Osteocyte (in vitro differentiated cells): ENCODE measurements around the gene OR4D1. TPM values are rescaled to one million over a fixed set of nuclear protein-coding genes. Genes with fewer than 3 reads are reported as not detected.

ENCODE experiments used
- DNase-seq: peaks from one replicate; pipeline ENCODE4 v3.0.0; 2021; ENCODE audit warnings: mixed read lengths; ENCODE audit not compliant: unreplicated experiment; ENCODE audit errors: extremely low spot score
- H3K27ac Mint-ChIP-seq: one replicate; pipeline ENCODE4 v1.8.0; 2021; ENCODE audit warnings: mild to moderate bottlenecking, mixed read lengths; ENCODE audit not compliant: unreplicated experiment
- H3K27me3 Mint-ChIP-seq: one replicate; pipeline ENCODE4 v1.8.0; 2021; ENCODE audit warnings: mixed read lengths; ENCODE audit not compliant: unreplicated experiment
- H3K36me3 Mint-ChIP-seq: one replicate; pipeline ENCODE4 v1.8.0; 2021; ENCODE audit warnings: mixed read lengths; ENCODE audit not compliant: unreplicated experiment
- H3K4me1 Mint-ChIP-seq: one replicate; pipeline ENCODE4 v1.8.0; 2021; ENCODE audit warnings: mixed read lengths; ENCODE audit not compliant: unreplicated experiment
- H3K4me3 Mint-ChIP-seq: one replicate; pipeline ENCODE4 v1.8.0; 2021; ENCODE audit warnings: mild to moderate bottlenecking, moderate library complexity, mixed read lengths; ENCODE audit not compliant: unreplicated experiment
- H3K9me3 Mint-ChIP-seq: one replicate; pipeline ENCODE4 v1.8.0; 2021; ENCODE audit warnings: mixed read lengths; ENCODE audit not compliant: unreplicated experiment
- total RNA-seq: library from RNA; stranded (reverse); gene quantifications from 2 replicates; pipeline ENCODE4 v1.2.1, GENCODE V29; 2021
- TF ChIP-seq, protein P1 (sequence below): fragments of 200-600 bp; sonication (generic); IDR thresholded peaks from 2 replicates; pipeline ENCODE4 v1.5.0; 2021; ENCODE audit warnings: antibody characterized with exemption, mild to moderate bottlenecking, moderate library complexity

OR4D1 gene
- total RNA-seq, 1 donor from 2014 or later: 0.11 TPM

- H3K4me1 Mint-ChIP-seq: no peaks in the 10 kb centered on the region
- no peak overlapping the region for H3K4me3 Mint-ChIP-seq
- peaks cover 7% of the 10 kb centered on the region for H3K27me3 Mint-ChIP-seq
- no peaks in the 10 kb centered on the region for H3K36me3 Mint-ChIP-seq
- no peak overlapping the region for H3K27ac Mint-ChIP-seq
- TF ChIP-seq, protein P1, sequence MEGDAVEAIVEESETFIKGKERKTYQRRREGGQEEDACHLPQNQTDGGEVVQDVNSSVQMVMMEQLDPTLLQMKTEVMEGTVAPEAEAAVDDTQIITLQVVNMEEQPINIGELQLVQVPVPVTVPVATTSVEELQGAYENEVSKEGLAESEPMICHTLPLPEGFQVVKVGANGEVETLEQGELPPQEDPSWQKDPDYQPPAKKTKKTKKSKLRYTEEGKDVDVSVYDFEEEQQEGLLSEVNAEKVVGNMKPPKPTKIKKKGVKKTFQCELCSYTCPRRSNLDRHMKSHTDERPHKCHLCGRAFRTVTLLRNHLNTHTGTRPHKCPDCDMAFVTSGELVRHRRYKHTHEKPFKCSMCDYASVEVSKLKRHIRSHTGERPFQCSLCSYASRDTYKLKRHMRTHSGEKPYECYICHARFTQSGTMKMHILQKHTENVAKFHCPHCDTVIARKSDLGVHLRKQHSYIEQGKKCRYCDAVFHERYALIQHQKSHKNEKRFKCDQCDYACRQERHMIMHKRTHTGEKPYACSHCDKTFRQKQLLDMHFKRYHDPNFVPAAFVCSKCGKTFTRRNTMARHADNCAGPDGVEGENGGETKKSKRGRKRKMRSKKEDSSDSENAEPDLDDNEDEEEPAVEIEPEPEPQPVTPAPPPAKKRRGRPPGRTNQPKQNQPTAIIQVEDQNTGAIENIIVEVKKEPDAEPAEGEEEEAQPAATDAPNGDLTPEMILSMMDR: no peak
- no peaks in the 10 kb centered on the region for H3K9me3 Mint-ChIP-seq
- DNase-seq: no peak
Measured at GRCh38 chr17:58191241-58191896, 43.2 kb downstream of the OR4D1 start.

DNA sequence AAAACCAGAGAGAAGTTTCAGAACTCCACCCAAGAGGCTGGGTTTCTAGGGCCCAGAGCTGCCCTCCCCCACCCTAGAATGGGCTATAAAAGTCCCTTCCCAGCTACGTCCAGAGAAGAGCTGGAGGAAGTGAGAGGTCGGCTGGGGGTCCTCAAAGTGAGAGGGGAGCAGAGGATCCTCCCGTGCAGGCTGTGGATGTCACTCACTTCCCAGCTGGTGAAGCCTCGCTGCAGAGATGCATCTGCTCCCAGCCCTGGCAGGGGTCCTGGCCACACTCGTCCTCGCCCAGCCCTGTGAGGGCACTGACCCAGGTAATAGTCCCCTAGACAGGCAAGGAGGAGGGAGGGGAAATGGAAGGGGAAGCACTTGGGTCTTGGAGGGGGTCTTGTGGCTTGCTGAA is 44.4 kb downstream of the OR4D1 start, which contains the start of gene EPX:
TSS of gene EPX (plus strand) at position 115 of the 400 bp plus-strand sequence. CDS start at position 236, 121 bp downstream.
- no peak for DNase-seq
- no peaks in the 10 kb centered on the region for H3K9me3 Mint-ChIP-seq
- no peaks in the 10 kb centered on the region for H3K4me1 Mint-ChIP-seq
- H3K27me3 Mint-ChIP-seq: peaks cover 5% of the 10 kb centered on the region
- no peaks in the 10 kb centered on the region for H3K36me3 Mint-ChIP-seq
- TF ChIP-seq, protein P1: no peak
- no peak within 1 kb of the TSS for H3K27ac Mint-ChIP-seq
- no peak within 1 kb of the TSS for H3K4me3 Mint-ChIP-seq

GRCh38 chr17:58193641-58194255 is 45.6 kb downstream of the OR4D1 start:
- Mint-ChIP-seq H3K36me3 (no peaks in the 10 kb centered on the region), H3K27ac (no peak overlapping the region), H3K9me3 (no peaks in the 10 kb centered on the region), H3K4me1 (no peaks in the 10 kb centered on the region), H3K4me3 (no peak overlapping the region), H3K27me3 (peaks cover 3% of the 10 kb centered on the region)
- TF ChIP-seq, protein P1: no peak
- no peak for DNase-seq

- Mint-ChIP-seq H3K27ac (no peak overlapping the region), H3K36me3 (no peaks in the 10 kb centered on the region), H3K27me3 (peaks cover 6% of the 10 kb centered on the region), H3K4me1 (no peaks in the 10 kb centered on the region), H3K9me3 (no peaks in the 10 kb centered on the region), H3K4me3 (no peak overlapping the region)
- TF ChIP-seq, protein P1: no peak
- DNase-seq: no peak
Measured at GRCh38 chr17:58195518-58196123, 47.4 kb downstream of the OR4D1 start.

DNA sequence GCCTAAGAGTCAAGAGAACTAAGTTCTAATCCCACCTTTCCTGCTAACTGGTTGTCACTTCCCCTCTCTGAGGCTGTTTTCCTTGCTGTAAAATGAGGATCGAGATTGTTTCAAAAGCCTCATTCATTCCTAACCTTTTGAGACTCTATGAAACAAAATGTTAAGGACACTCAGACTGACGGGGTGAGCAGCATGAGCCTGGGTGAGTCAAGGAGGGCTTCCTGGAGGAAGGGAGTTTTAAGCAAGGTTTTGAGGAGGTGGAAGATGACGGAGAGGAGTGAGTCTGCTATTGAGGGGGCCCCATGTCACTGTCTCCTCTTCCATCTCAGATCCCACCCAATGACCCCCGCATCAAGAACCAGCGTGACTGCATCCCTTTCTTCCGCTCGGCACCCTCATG is 48.4 kb downstream of the OR4D1 start:
- Mint-ChIP-seq H3K27me3 (peaks cover 6% of the 10 kb centered on the region), H3K4me3 (no peak overlapping the region), H3K4me1 (no peaks in the 10 kb centered on the region), H3K27ac (no peak overlapping the region), H3K36me3 (no peaks in the 10 kb centered on the region), H3K9me3 (no peaks in the 10 kb centered on the region)
- no peak for DNase-seq
- TF ChIP-seq, protein P1: no peak
